K562 (cell line): ENCODE data around the gene PCCA. TPM values are rescaled to one million over a fixed set of nuclear protein-coding genes. Genes with fewer than 3 reads are reported as not detected.

Experiments
- ATAC-seq: fragments of 200-7000 bp; cut with Tn5 transposase; 3 replicates; pipeline ENCODE4 v1.9.1; 2020; ENCODE audit warnings: moderate library complexity
- BruUV-seq: library from RNA; stranded (reverse); fragments of 400-500 nt; replicated peaks from 2 replicates; lab custom pipeline; 2021; lab: Mats Ljungman, UMichigan
- CTCF ChIA-PET: fragments of 300-600 bp; formaldehyde crosslinking; extraction: SDS; loops from one replicate; lab custom pipeline; 2021; ENCODE audit warnings: low intra/inter-chr PET ratio; lab: Yijun Ruan, JAX
- POLR2A ChIA-PET: fragments of 300-600, 350-650 bp; sonication (Branson Sonifier 250); formaldehyde crosslinking; extraction: SDS; loops from one replicate; lab custom pipeline; 2021; ENCODE audit warnings: antibody characterized with exemption, inconsistent platforms; lab: Yijun Ruan, JAX
- DNase-seq, 4 experiments: peaks; one replicate each; pipeline versions ENCODE4 v3.0.0 to v3.0.0-alpha.2; 2011 to 2018; ENCODE audit warnings: low spot score in 3 of 4, mixed read lengths in 3 of 4; ENCODE audit errors: extremely low read depth in 1 of 4
- FAIRE-seq: peaks from 2 replicates; lab custom pipeline; 2011; peaks lifted over from hg19 to GRCh38; lab: Jason Lieb, UNC
- H2AFZ ChIP-seq: 2 replicates; pipeline ENCODE4 v1.6.0; 2011; ENCODE audit warnings: low read depth, low read length, control low read depth, inconsistent platforms
- H3K27ac ChIP-seq: fragments of 200-600 bp; 3 replicates; pipeline ENCODE4 v1.8.0; 2011; ENCODE audit warnings: low read depth, mild to moderate bottlenecking, control low read depth, inconsistent platforms, low read length, moderate library complexity, mixed read lengths; ENCODE audit errors: extremely low read depth
- H3K27me3 ChIP-seq, 2 experiments: fragments of 300-600 bp in 1 of 2; 2 replicates in 1 of 2; 3 replicates in 1 of 2; pipeline versions ENCODE4 v1.6.0 to v1.8.0; 2011; ENCODE audit warnings: inconsistent platforms in 2 of 2, low read length in 2 of 2, mild to moderate bottlenecking in 1 of 2, mixed read lengths in 1 of 2, moderate library complexity in 1 of 2; ENCODE audit not compliant: control insufficient read depth in 2 of 2, insufficient read depth in 2 of 2
- H3K36me3 ChIP-seq: fragments of 300-600 bp; 3 replicates; pipeline ENCODE4 v1.8.0; 2011; ENCODE audit warnings: mild to moderate bottlenecking, low read length, inconsistent platforms; ENCODE audit not compliant: control insufficient read depth, insufficient read depth
- H3K4me1 ChIP-seq, 2 experiments: fragments of 200-600 bp in 1 of 2; replicated peaks in 1 of 2; 2 replicates in 1 of 2; 3 replicates in 1 of 2; pipeline versions ENCODE4 v1.5.1 to v1.8.0; 2011; ENCODE audit warnings: inconsistent platforms in 2 of 2, low read length in 2 of 2, mild to moderate bottlenecking in 1 of 2, mixed read lengths in 1 of 2, moderate library complexity in 1 of 2; ENCODE audit not compliant: control insufficient read depth in 2 of 2, insufficient read depth in 2 of 2
- H3K4me2 ChIP-seq: 2 replicates; pipeline ENCODE4 v1.6.1; 2011; ENCODE audit warnings: low read length, control low read depth, inconsistent platforms, mixed read lengths; ENCODE audit not compliant: insufficient read depth
- H3K4me3 ChIP-seq: fragments of 200-600 bp; sonication (generic), shearing (Covaris generic); 2 replicates; pipeline ENCODE4 v1.5.1; 2016; ENCODE audit warnings: control low read depth, inconsistent platforms
- H3K79me2 ChIP-seq: fragments of 200-600 bp; 3 replicates; pipeline ENCODE4 v1.8.0; 2011; ENCODE audit warnings: low read length, inconsistent platforms; ENCODE audit not compliant: control insufficient read depth, insufficient read depth
- H3K9ac ChIP-seq, 2 experiments: 2 replicates each; pipeline versions ENCODE4 v1.6.0 to v1.6.1; 2011; ENCODE audit warnings: low read depth in 2 of 2, low read length in 2 of 2, control low read depth in 1 of 2, inconsistent platforms in 1 of 2, mild to moderate bottlenecking in 1 of 2, mixed read lengths in 1 of 2; ENCODE audit not compliant: insufficient read depth in 1 of 2
- H3K9me1 ChIP-seq: one replicate; pipeline ENCODE4 v1.6.0; 2011; ENCODE audit warnings: inconsistent platforms, mild to moderate bottlenecking, low read length, moderate library complexity; ENCODE audit not compliant: control insufficient read depth, insufficient read depth
- H3K9me3 ChIP-seq: replicated peaks from 2 replicates; pipeline ENCODE4 v1.5.1; 2011; ENCODE audit warnings: low read depth, low read length, inconsistent platforms; ENCODE audit not compliant: control insufficient read depth, insufficient read depth
- H4K20me1 ChIP-seq: replicated peaks from 2 replicates; pipeline ENCODE4 v1.6.1; 2011; ENCODE audit warnings: low read length, inconsistent platforms, mixed read lengths; ENCODE audit not compliant: control insufficient read depth, insufficient read depth
- EHMT2 ChIP-seq: fragments of 450-650 bp; IDR thresholded peaks from 2 replicates; pipeline ENCODE4 v1.6.1; 2018; ENCODE audit warnings: antibody characterized with exemption
- PTRF ChIP-seq: fragments of 450-650 bp; IDR thresholded peaks from 2 replicates; pipeline ENCODE4 v1.6.1; 2016; ENCODE audit warnings: mild to moderate bottlenecking, missing genetic modification characterization, missing compliant biosample characterization
- SIN3A ChIP-seq, 2 experiments: fragments of 150-350 bp in 1 of 2; IDR thresholded peaks; 2 replicates each; pipeline ENCODE4 v1.6.1; 2011 to 2016; ENCODE audit warnings: borderline replicate concordance in 2 of 2, low read depth in 2 of 2, low read length in 2 of 2, mild to moderate bottlenecking in 2 of 2, moderate library complexity in 2 of 2; ENCODE audit not compliant: control insufficient read depth in 1 of 2
- SP2 ChIP-seq: IDR thresholded peaks from 2 replicates; pipeline ENCODE4 v1.6.1; 2011; ENCODE audit warnings: mild to moderate bottlenecking, low read depth, low read length, moderate library complexity; ENCODE audit not compliant: poor library complexity, severe bottlenecking; ENCODE audit errors: extremely low read depth
- TEAD2 ChIP-seq: fragments of 450-650 bp; IDR thresholded peaks from 2 replicates; pipeline ENCODE4 v1.6.1; 2016; ENCODE audit warnings: missing genetic modification characterization, control low read depth, missing compliant biosample characterization
- THAP7 ChIP-seq: fragments of 250-450 bp; sonication (Bioruptor Pico); IDR thresholded peaks from 2 replicates; pipeline ENCODE4 v1.5.0; 2021
- ZFPM2 ChIP-seq: fragments of 250-450 bp; sonication (Bioruptor Pico); IDR thresholded peaks from 2 replicates; pipeline ENCODE4 v1.5.1; 2022; ENCODE audit warnings: mild to moderate bottlenecking
- ZNF431 ChIP-seq: sonication (generic); formaldehyde crosslinking; IDR thresholded peaks from 2 replicates; pipeline ENCODE4 v1.8.0; 2022; ENCODE audit warnings: mild to moderate bottlenecking, missing genetic modification reagents
- ZNF707 ChIP-seq: fragments of 250-450 bp; sonication (Bioruptor Pico); conservative IDR thresholded peaks from 2 replicates; pipeline ENCODE4 v1.8.0; 2022; ENCODE audit warnings: inconsistent platforms, mild to moderate bottlenecking, moderate library complexity
- WGBS: fragments of 100-300 bp; shearing (Covaris generic); methylation state at CpG from one replicate; pipeline ENCODE4 v1.1.6; 2016; ENCODE audit warnings: low coverage, mixed read lengths; ENCODE audit not compliant: insufficient coverage; ENCODE audit errors: missing lambda C conversion rate; 5-methylcytosine and 5-hydroxymethylcytosine counted together
- in situ Hi-C: fragments of 300-500 bp; cut with MboI; formaldehyde crosslinking; loops from 4 replicates; pipeline ENCODE4 v1.15.0; 2018; ENCODE audit warnings: inconsistent platforms, mixed read lengths
- intact Hi-C: fragments of 100-400 bp; cut with micrococcal nuclease; formaldehyde crosslinking; loops from 2 replicates; pipeline ENCODE4 v1.14.2; 2022
- polyA plus RNA-seq, 8 experiments: library from polyadenylated mRNA; depleted of rRNA in 4 of 8; stranded (reverse) in 5 of 8; unstranded in 3 of 8; fragments of >200 nt; fragmentation: Nextera tagmentation in 2 of 8; fragmentation: Illumina TruSeq in 1 of 8; extraction: Ambion mirVana in 2 of 8; extraction: Trizol in 1 of 8; gene quantifications; 2 replicates each; pipeline versions ENCODE4 v1.2.1 to v1.2.3, GENCODE V29; 2011 to 2014; ENCODE audit warnings: inconsistent platforms in 1 of 8, missing spikeins in 1 of 8
- total RNA-seq, 7 experiments: library from RNA; depleted of rRNA in 6 of 7; stranded (reverse); fragments of >200 nt in 6 of 7; fragmentation: Illumina TruSeq in 2 of 7; extraction: Trizol in 2 of 7; gene quantifications; 2 replicates each; pipeline versions ENCODE4 v1.2.1 to v1.2.3, GENCODE V29; 2011 to 2021; ENCODE audit warnings: low replicate concordance in 1 of 7
- TF ChIP-seq, protein P1 (sequence below), 2 experiments: fragments of 450-650 bp; IDR thresholded peaks; 2 replicates each; pipeline ENCODE4 v1.6.1; 2018; ENCODE audit warnings: mild to moderate bottlenecking in 2 of 2, low read depth in 1 of 2; ENCODE audit not compliant: partially characterized antibody in 2 of 2
- TF ChIP-seq, protein P2 (sequence below): sonication (generic); formaldehyde crosslinking; IDR thresholded peaks from 2 replicates; pipeline ENCODE4 v1.8.0; 2022; ENCODE audit warnings: mild to moderate bottlenecking, low read depth, missing genetic modification reagents

The PCCA gene
- total and polyA plus RNA-seq, 9 of the 15 experiments (the other 6 are each of a cell fraction or from before 2014, with no cell fraction given): 5.2 to 14.1 (median 9.7) TPM

DNA sequence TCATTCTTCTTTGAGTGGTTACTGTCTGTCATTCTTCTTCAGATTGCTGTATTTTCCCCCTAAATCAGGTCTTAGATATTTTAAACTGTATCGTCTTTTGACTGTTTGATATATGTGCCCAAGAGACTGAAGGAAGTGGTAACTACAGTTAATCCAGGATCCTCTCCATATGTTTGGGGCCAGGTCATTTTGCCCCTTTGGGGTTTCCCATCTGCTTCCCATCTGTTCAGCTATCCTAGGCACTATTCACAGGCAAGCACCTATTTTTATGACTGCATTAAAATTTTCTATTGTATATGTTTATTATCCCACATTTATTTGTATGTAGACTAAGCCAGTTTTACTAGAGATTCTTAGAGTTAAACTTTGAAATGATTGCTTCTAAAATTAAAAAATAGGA, 244.2 kb downstream of the PCCA start:
- DNase-seq (no peak), FAIRE-seq (no peak), ATAC-seq (no peak)
- Histone ChIP-seq H3K9ac (no peak overlapping the region), H4K20me1 (no peaks in the 10 kb centered on the region), H3K79me2 (no peaks in the 10 kb centered on the region), H3K4me1 (no peaks in the 10 kb centered on the region), H3K27ac (no peak overlapping the region), H3K9me3 (0 out of 2 replicates have a peak, but pooled peaks cover 1% of the 10 kb centered on the region), H2AFZ (no peak overlapping the region), H3K27me3 (no peaks in the 10 kb centered on the region), H3K36me3 (no peaks in the 10 kb centered on the region), H3K9me1 (no peaks in the 10 kb centered on the region), H3K4me3 (no peak overlapping the region), H3K4me2 (no peak overlapping the region)
- POLR2A ChIA-PET: no interaction called here
- intact Hi-C loops: no loop called here
- CTCF ChIA-PET: no interaction called here
- BruUV-seq: no TSS peak
- in situ Hi-C loops: no loop called here
- no peak for TF ChIP-seq TEAD2 (tag)
- no peak for TF ChIP-seq EHMT2
- no peak for TF ChIP-seq ZNF431
- TF ChIP-seq PTRF (tag): no peak
- no peak for TF ChIP-seq SIN3A (IDR thresholded peaks at IDR 0.05; ENCODE audit: borderline replicate concordance in 2 of 2, control insufficient read depth in 1 of 2, low read depth in 2 of 2, low read length in 2 of 2)
- TF ChIP-seq ZFPM2 (CRISPR knock-in tag): no peak
- TF ChIP-seq SP2: no peak
- TF ChIP-seq, protein P1, sequence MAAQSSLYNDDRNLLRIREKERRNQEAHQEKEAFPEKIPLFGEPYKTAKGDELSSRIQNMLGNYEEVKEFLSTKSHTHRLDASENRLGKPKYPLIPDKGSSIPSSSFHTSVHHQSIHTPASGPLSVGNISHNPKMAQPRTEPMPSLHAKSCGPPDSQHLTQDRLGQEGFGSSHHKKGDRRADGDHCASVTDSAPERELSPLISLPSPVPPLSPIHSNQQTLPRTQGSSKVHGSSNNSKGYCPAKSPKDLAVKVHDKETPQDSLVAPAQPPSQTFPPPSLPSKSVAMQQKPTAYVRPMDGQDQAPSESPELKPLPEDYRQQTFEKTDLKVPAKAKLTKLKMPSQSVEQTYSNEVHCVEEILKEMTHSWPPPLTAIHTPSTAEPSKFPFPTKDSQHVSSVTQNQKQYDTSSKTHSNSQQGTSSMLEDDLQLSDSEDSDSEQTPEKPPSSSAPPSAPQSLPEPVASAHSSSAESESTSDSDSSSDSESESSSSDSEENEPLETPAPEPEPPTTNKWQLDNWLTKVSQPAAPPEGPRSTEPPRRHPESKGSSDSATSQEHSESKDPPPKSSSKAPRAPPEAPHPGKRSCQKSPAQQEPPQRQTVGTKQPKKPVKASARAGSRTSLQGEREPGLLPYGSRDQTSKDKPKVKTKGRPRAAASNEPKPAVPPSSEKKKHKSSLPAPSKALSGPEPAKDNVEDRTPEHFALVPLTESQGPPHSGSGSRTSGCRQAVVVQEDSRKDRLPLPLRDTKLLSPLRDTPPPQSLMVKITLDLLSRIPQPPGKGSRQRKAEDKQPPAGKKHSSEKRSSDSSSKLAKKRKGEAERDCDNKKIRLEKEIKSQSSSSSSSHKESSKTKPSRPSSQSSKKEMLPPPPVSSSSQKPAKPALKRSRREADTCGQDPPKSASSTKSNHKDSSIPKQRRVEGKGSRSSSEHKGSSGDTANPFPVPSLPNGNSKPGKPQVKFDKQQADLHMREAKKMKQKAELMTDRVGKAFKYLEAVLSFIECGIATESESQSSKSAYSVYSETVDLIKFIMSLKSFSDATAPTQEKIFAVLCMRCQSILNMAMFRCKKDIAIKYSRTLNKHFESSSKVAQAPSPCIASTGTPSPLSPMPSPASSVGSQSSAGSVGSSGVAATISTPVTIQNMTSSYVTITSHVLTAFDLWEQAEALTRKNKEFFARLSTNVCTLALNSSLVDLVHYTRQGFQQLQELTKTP (IDR thresholded peaks at IDR 0.05; ENCODE audit: low read depth in 1 of 2, partially characterized antibody in 2 of 2): no peak
- TF ChIP-seq, protein P2, sequence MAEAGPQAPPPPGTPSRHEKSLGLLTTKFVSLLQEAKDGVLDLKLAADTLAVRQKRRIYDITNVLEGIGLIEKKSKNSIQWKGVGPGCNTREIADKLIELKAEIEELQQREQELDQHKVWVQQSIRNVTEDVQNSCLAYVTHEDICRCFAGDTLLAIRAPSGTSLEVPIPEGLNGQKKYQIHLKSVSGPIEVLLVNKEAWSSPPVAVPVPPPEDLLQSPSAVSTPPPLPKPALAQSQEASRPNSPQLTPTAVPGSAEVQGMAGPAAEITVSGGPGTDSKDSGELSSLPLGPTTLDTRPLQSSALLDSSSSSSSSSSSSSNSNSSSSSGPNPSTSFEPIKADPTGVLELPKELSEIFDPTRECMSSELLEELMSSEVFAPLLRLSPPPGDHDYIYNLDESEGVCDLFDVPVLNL (CRISPR knock-in tag): no peak
- no peak for TF ChIP-seq ZNF707 (CRISPR knock-in tag)
- TF ChIP-seq THAP7 (CRISPR knock-in tag): no peak
- WGBS: 90% methylated on average over 1 of the region's 1 CpG
